SK-N-SH treated with all-trans-retinoic acid at 6 μM for 48 hours (cell line): ENCODE measurements around the gene CPNE4.

Experiments
- ATAC-seq: fragments of 200-7000 bp; cut with Tn5 transposase; 3 replicates; pipeline ENCODE4 v1.9.1; 2020; ENCODE audit warnings: mild to moderate bottlenecking, moderate library complexity
- ARNTL ChIP-seq: fragments of 450-650 bp; formaldehyde crosslinking; IDR thresholded peaks from 2 replicates; pipeline ENCODE4 v1.5.0; 2020; ENCODE audit warnings: low read depth, mild to moderate bottlenecking, moderate library complexity, borderline replicate concordance
- BACH2 ChIP-seq: fragments of 250-450 bp; sonication (Bioruptor Pico); IDR thresholded peaks from 2 replicates; pipeline ENCODE4 v1.9.0; 2021; ENCODE audit warnings: mild to moderate bottlenecking, borderline replicate concordance
- CREB5 ChIP-seq: fragments of 250-450 bp; sonication (Bioruptor Pico); IDR thresholded peaks from 2 replicates; pipeline ENCODE4 v1.5.1; 2020; ENCODE audit warnings: low read depth, mild to moderate bottlenecking, moderate library complexity
- CSDC2 ChIP-seq: fragments of 250-450 bp; sonication (Bioruptor Pico); IDR thresholded peaks from 2 replicates; pipeline ENCODE4 v1.5.0; 2020; ENCODE audit warnings: mild to moderate bottlenecking, moderate library complexity
- CSRNP3 ChIP-seq: fragments of 250-450 bp; sonication (Bioruptor Pico); IDR thresholded peaks from 2 replicates; pipeline ENCODE4 v1.5.1; 2021; ENCODE audit warnings: mild to moderate bottlenecking, moderate library complexity
- ESRRG ChIP-seq: fragments of 250-450 bp; sonication (Bioruptor Pico); IDR thresholded peaks from 2 replicates; pipeline ENCODE4 v1.6.1; 2021; ENCODE audit warnings: mild to moderate bottlenecking
- GLIS3 ChIP-seq: fragments of 250-450 bp; sonication (Bioruptor Pico); IDR thresholded peaks from 2 replicates; pipeline ENCODE4 v1.5.0; 2020; ENCODE audit warnings: mild to moderate bottlenecking, moderate library complexity
- ISL1 ChIP-seq: fragments of 250-450 bp; sonication (Bioruptor Pico); IDR thresholded peaks from 2 replicates; pipeline ENCODE4 v2.1.2; 2022; ENCODE audit warnings: mild to moderate bottlenecking, moderate library complexity
- OSR1 ChIP-seq: fragments of 250-450 bp; sonication (Bioruptor Pico); IDR thresholded peaks from 2 replicates; pipeline ENCODE4 v1.8.0; 2022; ENCODE audit warnings: moderate library complexity, mild to moderate bottlenecking, inconsistent platforms
- PPARA ChIP-seq: fragments of 250-450 bp; sonication (Bioruptor Pico); IDR thresholded peaks from 2 replicates; pipeline ENCODE4 v1.5.0; 2020; ENCODE audit warnings: mild to moderate bottlenecking, borderline replicate concordance
- RARB ChIP-seq: fragments of 250-450 bp; sonication (Bioruptor Pico); IDR thresholded peaks from 2 replicates; pipeline ENCODE4 v1.8.0; 2021; ENCODE audit warnings: mild to moderate bottlenecking, moderate library complexity
- SNAI2 ChIP-seq: fragments of 250-450 bp; sonication (Bioruptor Pico); IDR thresholded peaks from 2 replicates; pipeline ENCODE4 v1.5.0; 2020; ENCODE audit warnings: mild to moderate bottlenecking, moderate library complexity
- TCF4 ChIP-seq: fragments of 250-450 bp; sonication (Bioruptor Pico); IDR thresholded peaks from 2 replicates; pipeline ENCODE4 v1.8.0; 2021; ENCODE audit warnings: mild to moderate bottlenecking, moderate library complexity, borderline replicate concordance
- ZC3H10 ChIP-seq: fragments of 250-450 bp; sonication (Bioruptor Pico); IDR thresholded peaks from 2 replicates; pipeline ENCODE4 v1.5.1; 2021; ENCODE audit warnings: mild to moderate bottlenecking, moderate library complexity
- ZFP3 ChIP-seq: fragments of 250-450 bp; sonication (Bioruptor Pico); IDR thresholded peaks from 2 replicates; pipeline ENCODE4 v1.5.0; 2020; ENCODE audit warnings: mild to moderate bottlenecking, moderate library complexity
- ZNF565 ChIP-seq: fragments of 450-650 bp; formaldehyde crosslinking; conservative IDR thresholded peaks from 2 replicates; pipeline ENCODE4 v1.5.0; 2020; ENCODE audit warnings: low read depth, mild to moderate bottlenecking, moderate library complexity
- ZNF70 ChIP-seq: fragments of 450-650 bp; formaldehyde crosslinking; IDR thresholded peaks from 2 replicates; pipeline ENCODE4 v1.5.0; 2020; ENCODE audit warnings: mild to moderate bottlenecking, moderate library complexity
- ZNF8 ChIP-seq: fragments of 450-650 bp; formaldehyde crosslinking; IDR thresholded peaks from 2 replicates; pipeline ENCODE4 v1.5.0; 2020; ENCODE audit warnings: mild to moderate bottlenecking, moderate library complexity
- TF ChIP-seq, protein P1 (sequence below): fragments of 250-450 bp; sonication (Bioruptor Pico); IDR thresholded peaks from 2 replicates; pipeline ENCODE4 v1.5.0; 2020; ENCODE audit warnings: mild to moderate bottlenecking, moderate library complexity
- TF ChIP-seq, protein P2 (sequence below): fragments of 250-450 bp; sonication (Bioruptor Pico); IDR thresholded peaks from 2 replicates; pipeline ENCODE4 v1.8.0; 2020; ENCODE audit warnings: mild to moderate bottlenecking, moderate library complexity, borderline replicate concordance

CPNE4 gene

DNA sequence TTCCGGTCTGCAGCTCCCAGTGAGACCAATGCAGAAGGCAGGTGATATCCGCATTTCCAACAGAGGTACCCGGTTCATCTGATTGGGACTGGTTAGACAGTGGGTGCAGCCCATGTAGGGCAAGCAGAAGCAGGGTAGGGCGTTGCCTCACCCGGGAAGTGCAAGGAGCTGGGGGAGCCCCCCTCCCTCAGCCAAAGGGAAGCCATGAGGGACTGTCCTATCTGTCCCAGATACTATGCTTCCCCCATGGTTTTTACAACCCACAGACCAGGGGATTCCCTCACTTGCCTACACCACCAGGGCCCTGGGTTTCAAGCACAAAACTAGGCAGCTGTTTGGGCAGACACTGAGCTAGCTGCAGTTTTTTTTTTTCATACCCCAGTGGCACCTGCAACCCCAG is 71.8 kb downstream of the CPNE4 start:
- ATAC-seq, result no peak
- no peak for TF ChIP-seq ZC3H10 (CRISPR knock-in tag)
- no peak for TF ChIP-seq GLIS3
- no peak for TF ChIP-seq RARB (CRISPR knock-in tag)
- TF ChIP-seq SNAI2 (CRISPR knock-in tag), result no peak
- TF ChIP-seq CSRNP3 (CRISPR knock-in tag), result no peak
- TF ChIP-seq CREB5 (CRISPR knock-in tag), result no peak
- TF ChIP-seq ZNF8, result no peak
- TF ChIP-seq ESRRG (CRISPR knock-in tag), result no peak

DNA sequence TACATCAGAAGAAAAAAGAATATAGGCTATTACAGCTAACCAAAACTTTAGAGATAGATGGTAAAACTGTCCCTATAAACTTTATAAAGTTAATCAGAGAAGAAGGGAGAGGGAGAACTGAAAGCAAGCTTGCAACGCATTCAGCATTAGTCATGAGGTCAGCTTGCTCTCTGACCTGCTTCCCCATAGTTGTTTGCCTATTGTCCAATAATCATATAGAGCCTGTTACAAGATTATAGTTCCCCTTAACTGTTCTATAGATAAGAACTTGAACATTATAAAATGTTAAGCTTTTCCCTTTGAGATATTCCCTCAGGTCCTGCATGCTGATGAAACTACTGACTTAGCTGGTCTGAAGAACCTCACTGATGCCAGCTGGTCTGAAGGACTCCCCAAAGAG is 74.5 kb downstream of the CPNE4 start:
- TF ChIP-seq ZNF565, result no peak
- TF ChIP-seq ARNTL (CRISPR knock-in tag), result no peak
- no peak for TF ChIP-seq ZFP3
- no peak for TF ChIP-seq RARB (CRISPR knock-in tag)
- no peak for TF ChIP-seq TCF4 (CRISPR knock-in tag)
- TF ChIP-seq, protein P1, sequence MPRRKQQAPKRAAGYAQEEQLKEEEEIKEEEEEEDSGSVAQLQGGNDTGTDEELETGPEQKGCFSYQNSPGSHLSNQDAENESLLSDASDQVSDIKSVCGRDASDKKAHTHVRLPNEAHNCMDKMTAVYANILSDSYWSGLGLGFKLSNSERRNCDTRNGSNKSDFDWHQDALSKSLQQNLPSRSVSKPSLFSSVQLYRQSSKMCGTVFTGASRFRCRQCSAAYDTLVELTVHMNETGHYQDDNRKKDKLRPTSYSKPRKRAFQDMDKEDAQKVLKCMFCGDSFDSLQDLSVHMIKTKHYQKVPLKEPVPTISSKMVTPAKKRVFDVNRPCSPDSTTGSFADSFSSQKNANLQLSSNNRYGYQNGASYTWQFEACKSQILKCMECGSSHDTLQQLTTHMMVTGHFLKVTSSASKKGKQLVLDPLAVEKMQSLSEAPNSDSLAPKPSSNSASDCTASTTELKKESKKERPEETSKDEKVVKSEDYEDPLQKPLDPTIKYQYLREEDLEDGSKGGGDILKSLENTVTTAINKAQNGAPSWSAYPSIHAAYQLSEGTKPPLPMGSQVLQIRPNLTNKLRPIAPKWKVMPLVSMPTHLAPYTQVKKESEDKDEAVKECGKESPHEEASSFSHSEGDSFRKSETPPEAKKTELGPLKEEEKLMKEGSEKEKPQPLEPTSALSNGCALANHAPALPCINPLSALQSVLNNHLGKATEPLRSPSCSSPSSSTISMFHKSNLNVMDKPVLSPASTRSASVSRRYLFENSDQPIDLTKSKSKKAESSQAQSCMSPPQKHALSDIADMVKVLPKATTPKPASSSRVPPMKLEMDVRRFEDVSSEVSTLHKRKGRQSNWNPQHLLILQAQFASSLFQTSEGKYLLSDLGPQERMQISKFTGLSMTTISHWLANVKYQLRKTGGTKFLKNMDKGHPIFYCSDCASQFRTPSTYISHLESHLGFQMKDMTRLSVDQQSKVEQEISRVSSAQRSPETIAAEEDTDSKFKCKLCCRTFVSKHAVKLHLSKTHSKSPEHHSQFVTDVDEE, result no peak
- TF ChIP-seq SNAI2 (CRISPR knock-in tag), result no peak
- no peak for TF ChIP-seq ZC3H10 (CRISPR knock-in tag)
- no peak for TF ChIP-seq CREB5 (CRISPR knock-in tag)
- TF ChIP-seq ZNF70 (CRISPR knock-in tag), result no peak
- TF ChIP-seq, protein P2, sequence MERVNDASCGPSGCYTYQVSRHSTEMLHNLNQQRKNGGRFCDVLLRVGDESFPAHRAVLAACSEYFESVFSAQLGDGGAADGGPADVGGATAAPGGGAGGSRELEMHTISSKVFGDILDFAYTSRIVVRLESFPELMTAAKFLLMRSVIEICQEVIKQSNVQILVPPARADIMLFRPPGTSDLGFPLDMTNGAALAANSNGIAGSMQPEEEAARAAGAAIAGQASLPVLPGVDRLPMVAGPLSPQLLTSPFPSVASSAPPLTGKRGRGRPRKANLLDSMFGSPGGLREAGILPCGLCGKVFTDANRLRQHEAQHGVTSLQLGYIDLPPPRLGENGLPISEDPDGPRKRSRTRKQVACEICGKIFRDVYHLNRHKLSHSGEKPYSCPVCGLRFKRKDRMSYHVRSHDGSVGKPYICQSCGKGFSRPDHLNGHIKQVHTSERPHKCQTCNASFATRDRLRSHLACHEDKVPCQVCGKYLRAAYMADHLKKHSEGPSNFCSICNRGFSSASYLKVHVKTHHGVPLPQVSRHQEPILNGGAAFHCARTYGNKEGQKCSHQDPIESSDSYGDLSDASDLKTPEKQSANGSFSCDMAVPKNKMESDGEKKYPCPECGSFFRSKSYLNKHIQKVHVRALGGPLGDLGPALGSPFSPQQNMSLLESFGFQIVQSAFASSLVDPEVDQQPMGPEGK (CRISPR knock-in tag), result no peak
- TF ChIP-seq CSDC2 (CRISPR knock-in tag), result no peak
- TF ChIP-seq OSR1, result no peak
- no peak for TF ChIP-seq CSRNP3 (CRISPR knock-in tag)
- no peak for TF ChIP-seq ZNF8
- no peak for TF ChIP-seq ESRRG (CRISPR knock-in tag)
- no peak for TF ChIP-seq PPARA (CRISPR knock-in tag)
- TF ChIP-seq GLIS3, result no peak
- no peak for ATAC-seq

GRCh38 chr3:131957980-131958379 is 76.8 kb downstream of the CPNE4 start:
- no peak for ATAC-seq
- TF ChIP-seq ARNTL (CRISPR knock-in tag) (no peak), ZFP3 (no peak), TCF4 (CRISPR knock-in tag) (no peak), CSDC2 (CRISPR knock-in tag) (no peak), RARB (CRISPR knock-in tag) (no peak), ISL1 (CRISPR knock-in tag) (no peak), BACH2 (CRISPR knock-in tag) (no peak), ESRRG (CRISPR knock-in tag) (no peak)
- TF ChIP-seq, protein P1, result no peak
